Activated naive CD4-positive, alpha-beta T cell treated with anti-CD3 and anti-CD28 coated beads, Interleukin-2, amount 50 U/mL, for 16 hours (primary cell): ENCODE data around the gene GRIK3.
"Not testable (repeated sequence)": the region's sequence is repeated elsewhere in the genome, so short reads cannot be mapped to it uniquely, and the experiment has no call there.

Source experiments
- DNase-seq: peaks from one replicate; pipeline ENCODE4 v3.0.0-alpha.2; 2020

GRIK3 gene

DNA sequence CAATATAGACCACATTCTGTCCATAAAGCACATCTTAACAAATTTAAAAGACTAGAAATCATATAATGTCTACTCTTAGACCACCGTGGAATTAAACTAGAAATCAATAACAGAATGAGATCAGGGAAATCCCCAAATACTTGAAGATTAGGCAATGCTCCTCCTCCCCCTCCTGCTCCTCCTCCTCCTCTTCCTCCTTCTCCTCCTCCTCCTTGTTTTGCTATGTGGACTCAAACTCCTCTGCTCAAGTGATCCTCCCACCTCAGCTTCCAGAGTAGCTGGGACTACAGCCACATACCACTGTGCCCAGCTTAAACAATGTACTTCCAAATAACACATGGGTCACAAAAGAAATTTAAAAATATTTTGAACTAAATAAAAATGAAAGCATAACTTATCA lies 134.2 kb downstream of the GRIK3 start:
- DNase-seq, result no peak

DNA sequence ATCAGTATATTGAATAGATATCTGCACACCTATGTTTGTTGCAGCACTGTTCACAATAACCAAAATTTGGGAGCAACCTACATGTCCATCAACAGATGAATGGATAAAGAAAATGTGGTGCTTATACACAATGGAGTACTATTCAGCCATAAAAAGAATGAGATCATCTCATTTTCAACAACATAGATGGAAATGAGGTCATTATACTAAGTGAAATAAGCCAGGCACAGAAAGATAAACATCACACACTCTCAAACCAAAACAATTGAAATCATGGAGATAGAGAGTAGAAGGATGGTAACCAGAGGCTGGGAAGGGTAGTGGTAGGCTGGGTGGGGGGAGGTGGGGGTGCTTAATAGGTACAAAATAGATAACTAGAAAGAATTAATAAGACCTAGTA lies 136.5 kb downstream of the GRIK3 start:
- DNase-seq, result not testable (repeated sequence)

DNA sequence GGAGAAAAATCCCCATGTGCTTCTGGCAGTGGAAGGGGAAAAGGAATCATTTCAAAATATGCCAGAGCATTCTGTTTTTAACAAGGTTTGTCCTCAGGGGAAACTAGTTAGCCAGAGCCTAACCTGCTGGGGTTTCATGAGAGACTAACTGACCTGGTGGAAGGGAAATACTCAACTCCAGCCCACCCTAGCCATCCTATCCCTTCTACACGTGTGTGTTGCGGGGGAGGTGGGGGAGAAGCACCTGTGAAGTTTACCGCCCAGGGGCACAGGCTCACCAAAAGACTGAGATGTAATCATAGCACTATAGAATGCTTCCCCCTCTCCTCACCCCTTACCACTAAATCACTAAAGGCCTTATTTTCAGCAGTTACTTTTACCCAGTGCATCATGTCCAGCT lies 139.5 kb downstream of the GRIK3 start:
- no peak for DNase-seq

DNA sequence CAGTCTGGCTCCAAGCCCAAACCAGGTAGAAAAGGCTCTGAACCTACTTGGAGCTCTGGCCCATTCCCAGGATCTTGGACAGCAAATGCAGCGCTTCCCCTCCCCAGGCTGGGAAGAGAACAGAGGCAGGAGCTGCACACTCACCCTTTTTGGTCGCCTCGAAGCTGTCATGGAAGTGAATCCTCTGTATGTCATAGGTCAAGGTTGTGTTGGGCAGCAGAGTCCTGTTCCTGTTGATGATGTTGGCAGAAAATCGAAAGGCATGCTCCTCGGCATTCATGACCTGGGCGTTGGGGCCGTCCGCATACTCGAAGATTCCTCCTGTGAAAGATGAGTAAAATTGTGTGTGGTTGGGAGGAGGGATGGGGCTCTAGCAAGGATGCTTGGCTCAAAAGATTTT lies 143.5 kb downstream of the GRIK3 start:
- DNase-seq, result no peak

DNA sequence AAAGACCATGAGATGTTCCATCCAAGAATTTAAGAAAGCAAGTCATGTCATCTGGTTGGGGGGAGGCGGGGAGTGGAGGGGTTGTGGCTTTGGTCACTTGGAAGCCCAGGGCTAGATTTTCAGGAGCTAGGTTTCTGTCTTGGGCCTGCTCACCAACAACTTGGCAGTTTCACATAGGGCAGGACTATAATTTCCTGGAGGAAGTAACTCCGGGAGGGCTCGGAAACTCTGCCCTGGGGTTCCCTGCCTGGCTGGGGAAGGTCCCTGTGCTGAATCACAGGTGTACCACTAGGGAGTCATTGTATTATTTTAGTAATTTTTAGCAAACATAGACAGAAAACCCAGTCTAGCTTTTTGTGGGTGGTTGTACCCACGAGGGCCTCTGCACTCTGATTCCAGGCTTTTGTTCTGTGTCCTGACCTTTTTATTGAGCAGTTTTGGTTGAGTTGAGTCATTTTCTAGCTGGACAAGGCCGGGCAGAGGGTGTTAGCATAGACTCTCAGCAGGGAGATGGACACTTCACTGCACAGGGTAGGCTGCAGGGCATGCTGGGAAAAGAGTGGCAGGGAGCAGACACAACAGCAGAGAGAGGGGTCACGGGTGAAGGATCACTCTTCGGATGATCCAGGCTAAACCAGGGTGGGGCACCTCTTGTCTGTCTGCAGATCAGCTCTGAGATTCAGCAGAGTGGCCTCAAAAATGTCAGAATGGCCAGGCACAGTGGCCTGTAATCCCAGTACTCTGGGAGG lies 144.7 kb downstream of the GRIK3 start:
- DNase-seq, result no peak

DNA sequence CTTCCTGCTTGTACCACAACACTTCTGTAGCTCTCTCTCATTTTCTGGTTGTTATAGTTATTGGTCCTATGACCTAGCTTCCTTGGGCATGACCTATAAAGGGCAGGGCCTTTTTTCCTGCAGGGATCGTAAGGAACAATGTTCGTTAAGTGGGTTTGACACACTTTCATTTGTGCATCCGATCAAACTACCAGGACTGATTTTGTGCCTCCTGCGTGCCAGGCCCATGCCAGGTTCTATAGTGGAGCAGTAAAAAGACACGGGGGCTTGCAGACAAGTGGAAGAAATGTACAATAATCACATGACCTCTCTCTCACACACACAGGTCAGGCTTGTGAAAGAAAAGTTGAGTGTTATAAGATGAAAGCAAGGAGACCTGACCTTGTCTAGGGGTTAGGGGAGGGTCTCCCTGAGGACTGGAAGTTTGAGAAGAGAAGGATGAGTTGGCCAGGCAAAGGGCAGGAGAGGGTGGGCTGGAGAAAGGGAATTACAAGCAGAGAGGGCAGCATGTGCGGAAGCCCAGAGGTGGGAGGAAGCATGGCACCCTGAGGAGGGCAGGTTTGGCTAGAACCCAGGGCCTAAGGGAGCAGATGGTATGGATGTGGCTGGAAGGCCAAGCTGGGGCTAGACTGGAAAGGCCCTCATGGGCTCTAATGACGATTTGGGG lies 145.4 kb downstream of the GRIK3 start:
- DNase-seq, result no peak

DNA sequence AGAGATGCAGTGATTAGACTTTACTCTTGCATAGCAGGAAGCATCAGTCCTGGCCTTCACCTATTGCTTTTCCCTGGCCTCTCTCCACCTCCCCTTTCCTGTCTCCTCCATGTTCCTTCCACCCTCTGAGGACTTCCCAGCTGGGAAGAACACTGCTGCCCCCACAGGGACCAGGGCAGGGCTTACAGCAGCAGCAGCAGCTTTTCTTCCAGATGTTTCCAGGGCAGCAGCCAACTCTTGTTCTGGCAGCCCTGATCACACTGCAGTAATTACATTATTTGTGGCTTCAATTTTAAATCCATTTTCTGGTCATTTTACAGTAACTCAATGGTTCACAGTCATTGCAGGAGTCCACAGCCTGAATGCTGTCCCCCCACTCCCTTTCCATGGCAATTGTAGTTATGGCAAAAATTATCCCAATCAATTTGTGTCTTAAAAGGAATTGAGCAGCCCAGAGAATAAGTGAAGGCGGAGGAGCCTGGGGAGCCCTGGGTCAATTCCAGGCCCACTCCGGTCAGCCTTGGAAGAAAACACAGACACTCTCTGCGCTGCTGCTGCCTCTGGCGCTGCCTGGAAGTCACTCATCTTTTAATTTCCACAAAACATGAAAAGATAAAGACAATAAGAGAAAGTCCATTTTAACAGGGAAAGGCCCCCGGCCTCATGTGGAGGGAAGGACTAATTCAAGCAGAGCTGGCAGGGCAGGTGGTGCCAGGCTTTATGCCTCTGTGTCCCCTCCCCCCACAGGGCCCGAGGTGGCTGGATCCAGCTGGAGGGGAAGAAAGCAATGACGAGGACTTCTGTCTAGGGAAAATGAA lies 148.6 kb downstream of the GRIK3 start:
- no peak for DNase-seq

DNA sequence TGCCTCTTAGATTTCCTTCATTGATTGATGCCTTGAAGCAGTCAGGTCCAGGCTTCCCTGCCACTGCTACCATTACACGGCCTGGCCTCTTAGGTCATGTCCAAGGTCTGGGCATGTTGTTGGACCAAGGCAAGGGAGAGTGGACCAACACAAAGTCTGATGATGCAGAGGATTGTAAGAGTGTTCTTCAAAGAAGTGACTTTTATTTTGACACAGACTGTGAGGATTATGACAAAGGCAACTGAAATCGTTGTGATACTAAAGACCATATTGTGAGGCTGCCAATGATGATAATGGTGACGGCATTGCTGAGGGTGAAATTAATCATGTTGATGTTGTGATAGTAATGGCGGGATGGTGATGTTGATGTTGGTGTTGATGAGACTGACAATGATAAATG lies 149.5 kb downstream of the GRIK3 start:
- no peak for DNase-seq

DNA sequence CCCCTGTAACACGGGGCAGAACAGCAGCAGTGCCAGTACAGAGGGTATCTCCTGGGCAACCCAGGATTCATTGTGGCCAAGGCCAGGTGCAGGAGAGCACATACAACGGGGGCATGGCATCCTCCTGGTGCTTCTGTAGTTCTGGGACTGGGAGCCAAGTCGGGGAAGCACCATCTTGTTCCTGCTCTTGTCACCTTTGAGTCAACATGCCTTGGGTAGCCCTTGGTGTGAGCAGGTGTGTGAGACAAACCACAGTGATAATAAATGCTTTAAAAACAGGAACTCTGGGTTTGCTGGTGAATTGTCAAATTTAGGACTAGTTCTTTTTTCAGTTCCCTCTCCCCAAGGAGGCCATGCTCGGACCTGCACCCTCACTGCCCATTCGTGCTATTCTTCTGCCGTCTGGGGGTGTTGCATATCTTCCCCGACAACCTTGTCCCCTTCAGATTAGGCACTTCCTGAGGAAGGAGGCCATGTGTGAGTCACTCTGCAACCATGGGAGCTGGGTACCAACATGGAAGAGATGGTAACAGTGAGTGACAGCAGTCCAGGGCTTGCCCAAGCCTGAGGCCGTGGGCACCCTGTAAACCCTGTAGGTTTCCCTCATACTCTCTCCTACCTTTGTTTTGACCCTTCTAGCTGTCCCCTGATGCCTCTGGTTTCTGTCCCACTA lies 150.2 kb downstream of the GRIK3 start:
- DNase-seq, result no peak

DNA sequence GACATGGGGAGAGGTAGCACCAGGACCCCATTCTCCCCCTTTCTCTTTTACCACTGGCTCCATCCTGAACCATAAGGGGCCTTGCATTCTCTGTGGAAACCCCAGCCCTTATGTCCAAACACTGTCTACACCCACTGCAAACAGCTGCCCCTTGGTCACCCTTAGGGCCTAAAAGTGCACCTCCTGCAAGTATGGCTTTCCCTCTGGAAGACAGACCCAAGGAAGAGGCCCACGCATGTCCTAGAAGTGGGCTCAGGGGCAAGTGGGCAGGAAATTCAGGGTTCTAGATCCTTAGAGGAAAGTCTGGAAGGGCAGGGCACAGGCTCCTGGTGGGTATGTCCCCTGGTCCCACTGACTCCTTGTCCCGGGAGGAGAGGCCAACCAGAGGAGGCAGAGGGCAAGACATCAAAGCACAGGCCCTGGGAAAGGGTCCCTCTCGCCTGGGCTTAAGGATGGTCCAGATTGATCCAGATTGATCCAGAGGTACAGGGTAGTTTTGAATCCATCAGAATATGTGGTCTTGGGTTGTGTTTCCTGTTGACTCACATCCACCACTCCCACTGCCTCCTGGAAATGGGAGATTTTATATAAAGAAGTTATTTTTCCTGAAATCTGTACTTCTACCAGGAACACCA lies 150.9 kb downstream of the GRIK3 start:
- DNase-seq, result no peak

DNA sequence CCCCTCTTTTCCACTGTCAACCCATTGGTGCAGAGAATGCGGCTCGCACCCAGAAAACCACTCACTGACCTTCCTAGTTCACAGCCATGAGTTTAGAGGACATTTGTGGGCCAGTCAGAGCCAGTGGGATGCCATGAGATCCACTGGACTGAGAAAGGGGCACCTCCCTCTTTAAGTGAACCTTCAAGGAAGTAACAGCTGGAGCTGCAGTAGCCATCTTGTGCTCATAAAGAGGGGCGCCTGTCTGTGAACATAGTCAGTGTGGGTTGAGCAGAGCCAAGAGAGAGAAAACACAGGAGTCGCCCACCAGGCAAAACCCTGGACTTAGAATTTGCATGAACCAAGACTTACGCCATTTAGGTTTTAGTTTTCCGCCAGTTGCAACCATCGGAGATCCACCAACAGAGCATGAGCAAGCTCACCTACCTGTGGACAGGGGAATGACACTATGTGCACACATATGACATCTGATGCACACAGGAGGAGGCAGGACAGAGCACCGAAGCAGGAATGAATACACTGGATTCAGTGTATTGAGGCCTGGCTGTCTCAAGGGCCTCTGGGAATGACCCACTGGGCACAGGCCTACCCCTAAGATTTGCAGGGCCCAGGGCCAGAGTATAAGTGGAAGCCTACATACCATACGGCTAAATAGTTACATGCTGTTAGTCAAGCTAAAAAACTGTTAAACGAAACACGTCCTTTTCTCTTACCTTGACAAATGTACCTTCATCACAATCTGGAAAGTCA lies 151.6 kb downstream of the GRIK3 start:
- no peak for DNase-seq

DNA sequence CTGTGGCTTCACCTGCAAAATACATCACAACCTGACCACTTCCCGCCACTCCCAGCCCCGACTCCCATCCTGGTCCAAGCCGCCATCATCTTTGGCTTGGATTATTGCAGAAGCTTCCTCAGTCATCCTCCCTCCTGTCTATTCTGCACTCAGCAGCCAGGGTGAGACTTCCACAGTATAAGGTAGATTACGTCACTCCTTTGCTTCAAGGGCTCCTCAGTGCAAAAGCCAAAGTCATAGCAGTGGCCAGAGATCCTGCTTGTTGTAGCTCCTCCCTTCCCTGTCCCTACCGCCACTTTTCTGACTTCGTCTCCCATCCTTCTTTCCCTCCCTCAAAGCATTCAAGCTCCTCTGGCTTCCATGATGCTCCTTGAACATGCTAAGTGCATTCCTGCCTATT lies 152.8 kb downstream of the GRIK3 start:
- no peak for DNase-seq

DNA sequence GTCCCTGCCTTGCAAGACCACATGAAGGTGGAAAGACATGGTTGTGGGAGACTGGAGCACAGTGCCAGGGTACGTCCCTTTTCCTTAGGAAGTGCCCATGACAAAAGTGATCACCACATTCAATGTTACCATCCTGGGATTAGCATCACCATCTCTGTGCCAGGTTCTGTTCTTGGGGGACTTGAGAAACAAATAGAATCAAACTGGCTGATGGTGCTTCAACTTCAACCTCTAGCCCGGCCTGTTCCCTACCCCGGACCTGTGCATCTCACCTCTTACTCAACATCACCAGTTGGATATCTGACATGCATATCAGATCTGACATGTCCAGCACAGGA lies 153.3 kb downstream of the GRIK3 start:
- DNase-seq, result no peak

DNA sequence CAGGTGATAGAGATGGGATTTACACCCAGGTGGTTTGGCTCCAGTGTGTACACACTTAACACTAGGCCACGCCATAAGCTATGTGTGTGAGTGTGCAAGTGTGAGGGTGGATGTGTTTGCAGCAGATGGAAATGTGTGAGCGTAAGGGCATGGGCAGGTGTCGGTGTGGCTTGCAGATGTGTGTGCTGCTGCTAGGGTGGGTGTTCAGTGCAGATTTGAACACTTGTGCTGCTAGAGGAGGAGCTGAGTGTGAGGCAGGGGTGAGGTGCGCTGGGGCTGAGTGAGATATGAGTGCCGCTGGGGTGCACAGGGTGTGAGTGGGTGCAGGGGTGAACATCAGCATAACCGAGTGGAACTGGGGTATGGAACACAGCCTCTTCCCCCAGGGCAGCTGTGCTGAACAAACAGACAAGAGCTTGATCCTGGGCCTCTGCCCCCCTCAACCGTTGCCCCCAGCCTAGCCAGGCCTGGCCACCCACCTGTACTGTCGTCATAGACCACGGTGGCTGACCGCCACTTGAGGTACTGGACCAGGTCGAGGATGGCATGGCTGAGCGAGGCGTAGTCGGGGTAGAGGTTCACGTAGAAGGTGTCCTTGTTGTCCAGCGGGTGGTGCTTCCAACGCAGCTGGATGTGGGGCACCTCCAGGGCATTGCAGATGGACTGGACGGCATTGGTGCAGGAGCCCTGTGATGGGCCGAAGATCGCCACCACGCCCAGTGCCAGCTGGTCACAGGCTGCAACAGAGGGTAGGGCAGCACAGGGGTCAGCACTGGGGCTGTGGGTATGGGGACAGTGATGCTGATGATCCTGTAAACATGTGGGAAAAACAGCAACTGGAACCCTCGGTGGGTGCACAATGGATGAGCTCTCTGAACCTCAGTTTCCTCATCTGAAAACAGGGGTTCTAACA lies 153.9 kb downstream of the GRIK3 start:
- no peak for DNase-seq

DNA sequence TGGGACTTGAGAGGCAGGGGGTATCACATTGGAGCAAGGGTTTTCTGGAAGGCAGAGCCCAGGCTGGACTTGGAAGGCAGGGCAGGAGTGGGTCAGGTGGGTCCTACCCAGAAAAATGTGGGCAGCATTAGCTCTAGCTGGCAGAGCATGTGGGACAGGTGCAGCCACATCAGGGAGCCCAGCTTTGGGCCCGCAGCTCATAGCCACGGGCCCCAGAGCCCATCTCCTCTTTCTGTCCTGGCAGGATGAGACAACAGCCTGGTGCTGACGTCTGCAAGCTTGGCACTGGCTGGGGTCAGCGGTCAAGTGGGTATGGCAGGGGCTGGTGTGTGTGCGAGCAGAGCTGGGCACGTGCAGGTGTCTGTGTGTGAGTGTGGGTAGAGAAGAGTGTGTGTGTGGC lies 154.7 kb downstream of the GRIK3 start:
- no peak for DNase-seq

DNA sequence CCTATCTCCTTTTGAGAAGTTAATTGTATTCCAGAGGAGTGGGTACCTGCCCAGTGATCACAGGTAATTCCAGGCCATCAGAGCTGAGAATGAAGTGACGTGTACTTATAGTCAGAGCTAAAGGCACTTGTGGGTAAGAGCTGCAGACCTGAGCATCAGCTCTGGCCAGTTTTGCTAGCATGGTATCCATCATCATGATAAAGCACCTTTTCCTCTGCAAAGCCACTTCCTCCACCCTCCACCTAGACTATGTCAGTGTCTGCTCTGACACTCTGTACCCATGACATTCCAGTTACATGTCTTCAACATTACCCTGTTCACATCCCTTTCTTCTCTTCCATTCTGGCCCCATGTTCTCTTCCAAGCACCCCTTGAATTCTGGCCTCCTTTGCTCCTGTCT lies 157.3 kb downstream of the GRIK3 start:
- DNase-seq, result no peak

DNA sequence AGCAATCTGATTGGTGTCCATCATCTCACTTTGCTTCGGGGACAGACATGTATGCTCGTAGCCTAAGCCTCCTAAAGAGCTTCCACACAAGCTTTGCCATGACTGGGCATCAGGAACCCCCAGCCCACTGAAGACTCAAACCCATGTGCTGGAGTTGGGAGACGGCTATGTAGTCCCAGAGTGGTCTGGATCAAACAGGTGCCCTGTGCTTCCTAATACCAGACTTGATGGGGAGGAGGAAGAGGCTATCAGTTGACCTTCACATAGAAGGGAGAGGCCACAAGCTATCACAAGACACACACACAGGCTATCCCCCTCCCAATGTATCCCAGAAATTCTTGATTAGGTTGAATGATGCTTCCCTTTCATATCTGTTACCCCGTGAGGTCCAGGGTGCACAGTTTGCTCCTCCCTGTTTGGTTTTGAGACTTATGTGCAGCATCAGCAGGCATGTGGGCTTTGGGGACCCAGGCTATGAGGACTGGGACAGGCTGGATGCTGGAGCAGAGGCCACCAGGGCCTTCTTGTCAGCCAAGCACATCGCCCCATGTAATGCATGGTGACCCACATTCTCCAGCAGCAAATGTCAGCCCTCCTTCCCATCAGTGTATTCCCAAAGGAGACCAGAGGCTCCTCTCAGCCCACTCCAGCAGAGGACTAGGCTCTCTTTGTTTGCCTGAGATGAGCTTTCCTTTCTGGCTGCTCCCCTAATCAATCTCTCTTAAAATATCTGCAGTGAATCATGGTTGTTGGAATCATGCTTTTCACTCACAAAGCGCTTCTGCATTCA lies 159.8 kb downstream of the GRIK3 start:
- no peak for DNase-seq

DNA sequence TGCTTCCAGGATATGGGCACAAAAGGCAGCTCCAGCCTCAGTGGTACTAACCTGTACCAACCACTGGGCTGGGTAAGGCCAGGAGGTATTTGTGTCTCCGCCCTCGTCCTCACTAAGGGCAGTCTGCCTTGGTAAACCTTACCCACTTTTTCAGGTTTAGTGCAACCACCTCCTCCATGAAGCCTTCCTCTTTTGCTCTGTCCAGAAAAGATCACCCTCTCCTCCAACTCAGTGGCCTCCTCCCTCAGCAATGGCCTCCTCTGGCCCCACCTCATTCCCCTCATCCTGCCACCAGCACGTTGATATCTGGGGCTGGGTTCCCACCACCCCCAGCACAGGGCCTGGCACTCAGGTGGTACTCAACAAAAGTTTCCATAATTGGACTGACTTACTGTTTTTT lies 161.5 kb downstream of the GRIK3 start:
- no peak for DNase-seq

DNA sequence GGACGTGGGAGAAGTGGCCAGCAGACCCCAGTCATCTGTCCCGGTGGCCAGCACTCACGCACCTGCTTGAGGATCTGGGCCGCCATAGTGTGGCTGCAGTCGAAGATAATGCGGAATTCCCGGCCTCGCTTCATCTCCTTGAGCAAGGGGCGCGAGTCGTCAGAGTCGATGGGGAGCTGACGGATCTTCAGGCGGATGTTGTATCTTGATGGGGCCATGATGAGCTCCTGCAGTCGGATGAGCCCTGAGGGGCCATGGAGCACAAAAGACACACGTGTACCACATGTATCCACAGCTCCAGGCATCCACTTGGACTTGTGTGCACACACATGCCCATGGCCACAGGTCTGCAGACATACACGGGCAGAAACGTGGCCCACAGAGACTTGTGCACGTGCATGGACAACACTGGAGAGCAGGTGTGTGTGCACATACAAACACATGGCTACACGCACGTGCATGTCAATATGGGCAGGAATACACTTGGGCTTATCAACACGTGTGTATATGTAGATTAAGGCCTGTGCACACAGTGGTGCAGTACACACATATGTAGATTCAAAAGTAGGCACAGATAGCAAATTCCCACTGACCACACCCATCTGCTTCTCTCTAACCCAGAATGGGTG lies 162.1 kb downstream of the GRIK3 start:
- DNase-seq, result no peak
